Thyroid gland (tissue), 4 donors: ENCODE measurements around the gene B4GALT6. TPM values are rescaled to one million over a fixed set of nuclear protein-coding genes. Genes with fewer than 3 reads are reported as not detected.

ENCODE experiments used
- DNase-seq, 2 donors: peaks; one replicate each; pipeline ENCODE4 v3.0.0-alpha.2; 2019
- H3K27ac ChIP-seq, 3 donors: fragments of 200-600 bp; sonication (generic); 1 replicate in 2 of 3; 2 replicates in 1 of 3; pipeline ENCODE4 v1.5.1; 2016 to 2019; ENCODE audit warnings: mild to moderate bottlenecking in 1 of 3, moderate library complexity in 1 of 3
- H3K27me3 ChIP-seq: fragments of 200-600 bp; sonication (generic); one replicate; pipeline ENCODE4 v1.5.1; 2019
- H3K36me3 ChIP-seq, 2 donors: fragments of 200-600 bp; sonication (generic); one replicate each; pipeline ENCODE4 v1.5.1; 2016 to 2019
- H3K4me1 ChIP-seq, 2 donors: fragments of 200-600 bp; sonication (generic); one replicate each; pipeline ENCODE4 v1.5.1; 2017 to 2019
- H3K4me3 ChIP-seq, 3 donors: fragments of 200-600 bp; sonication (generic); replicated peaks in 1 of 3; 1 replicate in 2 of 3; 2 replicates in 1 of 3; pipeline ENCODE4 v1.5.1; 2016; ENCODE audit warnings: mild to moderate bottlenecking in 1 of 3
- H3K9me3 ChIP-seq: fragments of 200-600 bp; sonication (generic); one replicate; pipeline ENCODE4 v1.5.1; 2017
- CTCF ChIP-seq, 6 experiments: fragments of 200-600 bp in 3 of 6; fragments of 450-650 bp in 3 of 6; sonication (generic) in 3 of 6; IDR thresholded peaks; one replicate each; pipeline ENCODE4 v1.5.1; 2016 to 2019; ENCODE audit warnings: antibody characterized with exemption in 6 of 6, mild to moderate bottlenecking in 2 of 6, inconsistent platforms in 1 of 6, moderate library complexity in 1 of 6
- POLR2A ChIP-seq, 2 donors: fragments of 450-650 bp; IDR thresholded peaks; one replicate each; pipeline ENCODE4 v1.6.1; 2017; ENCODE audit warnings: antibody characterized with exemption in 2 of 2, mild to moderate bottlenecking in 2 of 2, moderate library complexity in 1 of 2
- WGBS, 2 donors: methylation state at CpG; one replicate each; pipeline ENCODE4 v1.1.5; 2017; 5-methylcytosine and 5-hydroxymethylcytosine counted together
- intact Hi-C: fragments of 100-400 bp; cut with DNase I; formaldehyde crosslinking; loops from one replicate; pipeline ENCODE4 v1.15.1; 2023
- total RNA-seq, 4 donors: library from RNA; depleted of rRNA; stranded (reverse); fragments of >200 nt; gene quantifications; one replicate each; pipeline ENCODE4 v1.2.3, GENCODE V29; 2016

Gene B4GALT6
- total RNA-seq, 4 donors from 2014 or later, result 1.3 to 2.6 (median 2.5) TPM

GRCh38 chr18:31591628-31592027 is 92.8 kb downstream of the B4GALT6 start, which contains the start of gene TTR:
Gene TTR, plus strand, starts transcription at chr18:31591877. Its CDS starts 26 bp downstream, at chr18:31591903.
- TF ChIP-seq CTCF (IDR thresholded peaks at IDR 0.05) (no peak), POLR2A (IDR thresholded peaks at IDR 0.05) (no peak)
- Histone ChIP-seq H3K4me3 (no peak within 1 kb of the TSS), H3K9me3 (no peaks in the 10 kb centered on the region), H3K4me1 (no peaks in the 10 kb centered on the region), H3K27ac (no peak within 1 kb of the TSS), H3K27me3 (no peaks in the 10 kb centered on the region), H3K36me3 (no peaks in the 10 kb centered on the region)
- no peak for DNase-seq
- intact Hi-C loops, result no loop called here
- 68 to 73% methylated on average over 5 of the region's 5 CpGs for WGBS, 2 donors

GRCh38 chr18:31591113-31591512 is 93.3 kb downstream of the B4GALT6 start:
- no peaks in the 10 kb centered on the region for H3K9me3 ChIP-seq

GRCh38 chr18:31590570-31590969 is 93.8 kb downstream of the B4GALT6 start:
- no peaks in the 10 kb centered on the region for H3K36me3 ChIP-seq
- intact Hi-C loops, result no loop called here
- H3K4me1 ChIP-seq, result no peaks in the 10 kb centered on the region
- TF ChIP-seq CTCF (IDR thresholded peaks at IDR 0.05) (no peak), POLR2A (IDR thresholded peaks at IDR 0.05) (no peak)
- H3K4me3 ChIP-seq, result no peak overlapping the region
- 90 to 93% methylated on average over 8 of the region's 8 CpGs for WGBS, 2 donors
- H3K9me3 ChIP-seq, result no peaks in the 10 kb centered on the region
- H3K27me3 ChIP-seq, result no peaks in the 10 kb centered on the region
- no peak for DNase-seq
- no peak overlapping the region for H3K27ac ChIP-seq

More at GRCh38 chr18:31591113-31591512, 93.3 kb downstream of the B4GALT6 start:
- Histone ChIP-seq H3K4me3 (no peak overlapping the region), H3K27ac (no peak overlapping the region), H3K36me3 (no peaks in the 10 kb centered on the region), H3K4me1 (no peaks in the 10 kb centered on the region), H3K27me3 (no peaks in the 10 kb centered on the region)
- DNase-seq, result no peak
- TF ChIP-seq CTCF (IDR thresholded peaks at IDR 0.05) (no peak), POLR2A (IDR thresholded peaks at IDR 0.05) (no peak)
- WGBS, 2 donors, result 44 to 67% methylated on average over 2 of the region's 2 CpGs
- intact Hi-C loops, result no loop called here

GRCh38 chr18:31587529-31587928 is 96.9 kb downstream of the B4GALT6 start:
- Histone ChIP-seq H3K4me1 (no peaks in the 10 kb centered on the region), H3K9me3 (no peaks in the 10 kb centered on the region), H3K27me3 (no peaks in the 10 kb centered on the region), H3K36me3 (no peaks in the 10 kb centered on the region), H3K27ac (no peak overlapping the region), H3K4me3 (no peak overlapping the region)
- 80 to 85% methylated on average over 4 of the region's 4 CpGs for WGBS, 2 donors
- intact Hi-C loops, result no loop called here
- no peak for DNase-seq
- TF ChIP-seq POLR2A (IDR thresholded peaks at IDR 0.05) (no peak), CTCF (IDR thresholded peaks at IDR 0.05) (no peak)

- TF ChIP-seq CTCF (IDR thresholded peaks at IDR 0.05), result no peak
- TF ChIP-seq POLR2A (IDR thresholded peaks at IDR 0.05), result no peak
- intact Hi-C loops, result no loop called here
- Histone ChIP-seq H3K4me1 (no peaks in the 10 kb centered on the region), H3K9me3 (no peaks in the 10 kb centered on the region), H3K4me3 (no peak overlapping the region), H3K27ac (no peak overlapping the region), H3K27me3 (no peaks in the 10 kb centered on the region), H3K36me3 (no peaks in the 10 kb centered on the region)
- WGBS, 2 donors, result 75 to 77% methylated on average over 5 of the region's 5 CpGs
- no peak for DNase-seq
These were observed 97.8 kb downstream of the B4GALT6 start for GRCh38 chr18:31586616-31587015.
